SHP77 (cell line): ENCODE data around the gene FHIT.

Source experiments
- DNase-seq, 2 experiments: peaks; one replicate each; lab custom pipeline; 2025; lab: John Stamatoyannopoulos, UW

Gene FHIT

GRCh38 chr3:60282866-60283265 lies 968.4 kb downstream of the FHIT start:
- no peak for DNase-seq

- no peak for DNase-seq
These were observed 969.3 kb downstream of the FHIT start for GRCh38 chr3:60281970-60282369.

- no peak for DNase-seq
These were observed 973.9 kb downstream of the FHIT start for GRCh38 chr3:60277361-60277800.

GRCh38 chr3:60276615-60277014 lies 974.6 kb downstream of the FHIT start:
- DNase-seq = no peak

GRCh38 chr3:60274646-60275045 lies 976.6 kb downstream of the FHIT start:
- DNase-seq = no peak

GRCh38 chr3:60274098-60274497 lies 977.2 kb downstream of the FHIT start:
- no peak for DNase-seq

GRCh38 chr3:60269829-60270266 lies 981.4 kb downstream of the FHIT start:
- DNase-seq = no peak

GRCh38 chr3:60269377-60269776 lies 981.9 kb downstream of the FHIT start:
- DNase-seq = no peak

- DNase-seq = no peak
These were observed 983.1 kb downstream of the FHIT start for GRCh38 chr3:60268123-60268522.

GRCh38 chr3:60266444-60266843 lies 984.8 kb downstream of the FHIT start:
- DNase-seq = no peak

GRCh38 chr3:60263191-60263590 lies 988.1 kb downstream of the FHIT start:
- no peak for DNase-seq

- DNase-seq = no peak
These were observed 988.7 kb downstream of the FHIT start for GRCh38 chr3:60262546-60262945.

GRCh38 chr3:60260546-60260945 lies 990.7 kb downstream of the FHIT start:
- DNase-seq = no peak

GRCh38 chr3:60250810-60251209 lies 1000.4 kb downstream of the FHIT start:
- DNase-seq = no peak

GRCh38 chr3:60250206-60250605 lies 1001.0 kb downstream of the FHIT start:
- DNase-seq = no peak

GRCh38 chr3:60246361-60246760 lies 1004.9 kb downstream of the FHIT start:
- DNase-seq = no peak

GRCh38 chr3:60243456-60243855 lies 1007.8 kb downstream of the FHIT start:
- DNase-seq = no peak

- no peak for DNase-seq
These were observed 1010.8 kb downstream of the FHIT start for GRCh38 chr3:60240492-60240891.

- DNase-seq = no peak
These were observed 1012.7 kb downstream of the FHIT start for GRCh38 chr3:60238550-60238949.

GRCh38 chr3:60229502-60229901 lies 1021.8 kb downstream of the FHIT start:
- DNase-seq = no peak

- DNase-seq = no peak
These were observed 1022.4 kb downstream of the FHIT start for GRCh38 chr3:60228823-60229222.

GRCh38 chr3:60226912-60227311 lies 1024.3 kb downstream of the FHIT start:
- no peak for DNase-seq

- no peak for DNase-seq
These were observed 1025.4 kb downstream of the FHIT start for GRCh38 chr3:60225848-60226247.

GRCh38 chr3:60220768-60221167 lies 1030.5 kb downstream of the FHIT start:
- DNase-seq = no peak

GRCh38 chr3:60219501-60219900 lies 1031.8 kb downstream of the FHIT start:
- DNase-seq = no peak
